Measurements from ENCODE around the gene FKBP3.

FKBP3 gene

GRCh38 chr14:45070215-45070614, 64.1 kb downstream of the FKBP3 start:
- no peak for TF ChIP-seq CTCF (IDR thresholded peaks at IDR 0.05; ENCODE audit: insufficient read depth, low read length, poor library complexity, severe bottlenecking)
- no peak for DNase-seq (ENCODE audit: extremely low read depth, insufficient read length)
- no peak overlapping the region for H3K4me3 ChIP-seq (replicated peaks; ENCODE audit: low read depth, low read length)
- H3K27me3 ChIP-seq (replicated peaks; ENCODE audit: control insufficient read depth, insufficient read depth, low read length): no peaks in the 10 kb centered on the region
- H3K36me3 ChIP-seq (ENCODE audit: control insufficient read depth, insufficient read depth, low read length): no peaks in the 10 kb centered on the region

- no peak for TF ChIP-seq CTCF (IDR thresholded peaks at IDR 0.05; ENCODE audit: insufficient read depth, low read length, poor library complexity, severe bottlenecking)
- Histone ChIP-seq H3K36me3 (ENCODE audit: control insufficient read depth, insufficient read depth, low read length) (no peaks in the 10 kb centered on the region), H3K27me3 (replicated peaks; ENCODE audit: control insufficient read depth, insufficient read depth, low read length) (no peaks in the 10 kb centered on the region), H3K4me3 (replicated peaks; ENCODE audit: low read depth, low read length) (no peak overlapping the region)
- no peak for DNase-seq (ENCODE audit: extremely low read depth, insufficient read length)
Observed at GRCh38 chr14:45068396-45068795, 65.9 kb downstream of the FKBP3 start.

- H3K27me3 ChIP-seq (replicated peaks; ENCODE audit: control insufficient read depth, insufficient read depth, low read length): no peaks in the 10 kb centered on the region
- DNase-seq (ENCODE audit: extremely low read depth, insufficient read length): no peak
- TF ChIP-seq CTCF (IDR thresholded peaks at IDR 0.05; ENCODE audit: insufficient read depth, low read length, poor library complexity, severe bottlenecking): no peak
- H3K4me3 ChIP-seq (replicated peaks; ENCODE audit: low read depth, low read length): no peak overlapping the region
- no peaks in the 10 kb centered on the region for H3K36me3 ChIP-seq (ENCODE audit: control insufficient read depth, insufficient read depth, low read length)
Observed at GRCh38 chr14:45066667-45067066, 67.6 kb downstream of the FKBP3 start.

GRCh38 chr14:45065956-45066355, 68.3 kb downstream of the FKBP3 start:
- no peaks in the 10 kb centered on the region for H3K27me3 ChIP-seq (replicated peaks; ENCODE audit: control insufficient read depth, insufficient read depth, low read length)
- H3K36me3 ChIP-seq (ENCODE audit: control insufficient read depth, insufficient read depth, low read length): no peaks in the 10 kb centered on the region
- H3K4me3 ChIP-seq (replicated peaks; ENCODE audit: low read depth, low read length): no peak overlapping the region
- TF ChIP-seq CTCF (IDR thresholded peaks at IDR 0.05; ENCODE audit: insufficient read depth, low read length, poor library complexity, severe bottlenecking): no peak
- DNase-seq (ENCODE audit: extremely low read depth, insufficient read length): no peak
